ENCODE results near the gene CSNK1D.
"Not testable (repeated sequence)": the region's sequence is repeated elsewhere in the genome, so short reads cannot be mapped to it uniquely, and the experiment has no call there.

CSNK1D gene

GRCh38 chr17:82272495-82273326 lies 789 bp downstream of the CSNK1D start:
- peak; percentile 36 for DNase-seq

- no peak for DNase-seq
Measured at GRCh38 chr17:82271401-82271800, 2.1 kb downstream of the CSNK1D start.

- no peak for DNase-seq
Measured at GRCh38 chr17:82270651-82271050, 2.8 kb downstream of the CSNK1D start.

GRCh38 chr17:82269882-82270500 lies 3.5 kb downstream of the CSNK1D start:
- no peak for DNase-seq

GRCh38 chr17:82269138-82269881 lies 4.2 kb downstream of the CSNK1D start:
- no peak for DNase-seq

GRCh38 chr17:82267575-82268379 lies 5.7 kb downstream of the CSNK1D start:
- peak; percentile 92 for DNase-seq

GRCh38 chr17:82266142-82266541 lies 7.4 kb downstream of the CSNK1D start:
- DNase-seq: no peak

- DNase-seq: no peak
Measured at GRCh38 chr17:82263641-82264040, 9.9 kb downstream of the CSNK1D start.

GRCh38 chr17:82262344-82262743 lies 11.2 kb downstream of the CSNK1D start:
- DNase-seq: no peak

- not testable (repeated sequence) for DNase-seq
Measured at GRCh38 chr17:82259972-82260961, 13.2 kb downstream of the CSNK1D start.

GRCh38 chr17:82258555-82258954 lies 14.9 kb downstream of the CSNK1D start:
- DNase-seq: no peak

GRCh38 chr17:82257473-82257872 lies 16.0 kb downstream of the CSNK1D start:
- no peak for DNase-seq

GRCh38 chr17:82256242-82256885 lies 17.1 kb downstream of the CSNK1D start:
- DNase-seq: no peak

- DNase-seq: no peak
Measured at GRCh38 chr17:82255402-82255972, 18.0 kb downstream of the CSNK1D start.

GRCh38 chr17:82254746-82255145 lies 18.8 kb downstream of the CSNK1D start:
- DNase-seq: not testable (repeated sequence)

- DNase-seq: not testable (repeated sequence)
Measured at GRCh38 chr17:82254096-82254495, 19.4 kb downstream of the CSNK1D start.

- no peak for DNase-seq
Measured at GRCh38 chr17:82253179-82253544, 20.3 kb downstream of the CSNK1D start.

- DNase-seq: no peak
Measured at GRCh38 chr17:82252511-82253178, 20.9 kb downstream of the CSNK1D start.

- no peak for DNase-seq
Measured at GRCh38 chr17:82250868-82251500, 22.5 kb downstream of the CSNK1D start.
